Loucy (cell line): ENCODE results near the gene MRPL53.

Experiments used
- CTCF ChIP-seq: fragments of 200-600 bp; sonication (generic); conservative IDR thresholded peaks from 2 replicates; pipeline ENCODE4 v1.5.1; 2014; ENCODE audit warnings: mild to moderate bottlenecking, antibody characterized with exemption, low read length
- EZH2phosphoT487 ChIP-seq: fragments of 200-600 bp; IDR thresholded peaks from 2 replicates; pipeline ENCODE4 v1.6.1; 2018; ENCODE audit warnings: antibody characterized with exemption, mild to moderate bottlenecking, moderate library complexity, borderline replicate concordance

- TF ChIP-seq CTCF (no peak), EZH2phosphoT487 (no peak)
Measured at GRCh38 chr2:74424995-74425406, 47.5 kb downstream of the MRPL53 start.
